HFFc6 (cell line): ENCODE data around the gene TGFBRAP1. TPM values are rescaled to one million over a fixed set of nuclear protein-coding genes. Genes with fewer than 3 reads are reported as not detected.
A peak's percentile ranks its signal among the peaks of the same experiment; 100 is the strongest.

ENCODE experiments used
- DNase-seq: peaks from one replicate; pipeline ENCODE4 v3.0.0-alpha.2; 2018
- H3K27ac Mint-ChIP-seq: 2 replicates; pipeline ENCODE4 v1.8.0; 2020; ENCODE audit warnings: mild to moderate bottlenecking, mixed read lengths
- H3K27me3 Mint-ChIP-seq: 2 replicates; pipeline ENCODE4 v1.8.0; 2021; ENCODE audit warnings: mild to moderate bottlenecking, moderate library complexity, mixed read lengths; ENCODE audit not compliant: insufficient read depth
- H3K36me3 Mint-ChIP-seq: 2 replicates; pipeline ENCODE4 v1.8.0; 2021; ENCODE audit warnings: low read depth, mixed read lengths
- H3K4me1 Mint-ChIP-seq: 2 replicates; pipeline ENCODE4 v1.8.0; 2020; ENCODE audit warnings: low read depth, mixed read lengths
- H3K4me3 Mint-ChIP-seq: 2 replicates; pipeline ENCODE4 v1.8.0; 2020; ENCODE audit warnings: mild to moderate bottlenecking, moderate library complexity, mixed read lengths
- H3K9me3 Mint-ChIP-seq: 2 replicates; pipeline ENCODE4 v1.8.0; 2020; ENCODE audit warnings: mild to moderate bottlenecking, mixed read lengths
- CTCF ChIP-seq: fragments of 200-600 bp; sonication (generic); IDR thresholded peaks from 2 replicates; pipeline ENCODE4 v1.5.0; 2021; ENCODE audit warnings: antibody characterized with exemption, mild to moderate bottlenecking
- total RNA-seq, 6 experiments: library from RNA; stranded (reverse); fragmentation: NEBNext Ultra II Directional; extraction: Animal tissue kit (Norgen Biotek cat#: 25700); gene quantifications; 2 replicates in 1 of 6; 3 replicates in 5 of 6; pipeline ENCODE4 v1.2.3, GENCODE V29; 2021

TGFBRAP1 gene
- total RNA-seq, 6 experiments from 2014 or later, result 18.9 to 22.5 (median 19.8) TPM

GRCh38 chr2:105294844-105295481 is 34.6 kb downstream of the TGFBRAP1 start:
- peak; percentile 79 for TF ChIP-seq CTCF

GRCh38 chr2:105294046-105294445 is 35.5 kb downstream of the TGFBRAP1 start:
- Mint-ChIP-seq H3K4me1 (peaks cover 13% of the 10 kb centered on the region), H3K9me3 (no peaks in the 10 kb centered on the region), H3K4me3 (no peak overlapping the region), H3K27me3 (no peaks in the 10 kb centered on the region), H3K27ac (no peak overlapping the region), H3K36me3 (peaks cover 28% of the 10 kb centered on the region)
- DNase-seq, result no peak
- TF ChIP-seq CTCF, result no peak

More at GRCh38 chr2:105294844-105295481, 34.6 kb downstream of the TGFBRAP1 start:
- H3K27ac Mint-ChIP-seq, result no peak overlapping the region
- H3K9me3 Mint-ChIP-seq, result no peaks in the 10 kb centered on the region
- H3K36me3 Mint-ChIP-seq, result peaks cover 28% of the 10 kb centered on the region
- no peaks in the 10 kb centered on the region for H3K27me3 Mint-ChIP-seq
- DNase-seq, result peak; percentile 57
- H3K4me1 Mint-ChIP-seq, result peaks cover 13% of the 10 kb centered on the region
- no peak overlapping the region for H3K4me3 Mint-ChIP-seq

GRCh38 chr2:105291981-105292380 is 37.6 kb downstream of the TGFBRAP1 start:
- TF ChIP-seq CTCF, result no peak
- H3K4me1 Mint-ChIP-seq, result peaks cover 13% of the 10 kb centered on the region
- no peak overlapping the region for H3K4me3 Mint-ChIP-seq
- H3K27ac Mint-ChIP-seq, result peak overlapping the region; percentile 23; the same call in 1 of the 2 replicates
- no peaks in the 10 kb centered on the region for H3K27me3 Mint-ChIP-seq
- DNase-seq, result peak; percentile 2
- no peaks in the 10 kb centered on the region for H3K9me3 Mint-ChIP-seq
- H3K36me3 Mint-ChIP-seq, result peaks cover 12% of the 10 kb centered on the region

GRCh38 chr2:105290981-105291660 is 38.4 kb downstream of the TGFBRAP1 start:
- no peak overlapping the region; the same call in 1 of the 2 replicates for H3K27ac Mint-ChIP-seq
- DNase-seq, result no peak
- TF ChIP-seq CTCF, result no peak
- H3K9me3 Mint-ChIP-seq, result no peaks in the 10 kb centered on the region
- H3K36me3 Mint-ChIP-seq, result peaks cover 10% of the 10 kb centered on the region
- H3K27me3 Mint-ChIP-seq, result no peaks in the 10 kb centered on the region
- peaks cover 13% of the 10 kb centered on the region for H3K4me1 Mint-ChIP-seq
- no peak overlapping the region for H3K4me3 Mint-ChIP-seq

- peaks cover 10% of the 10 kb centered on the region for H3K36me3 Mint-ChIP-seq
- H3K9me3 Mint-ChIP-seq, result no peaks in the 10 kb centered on the region
- no peak for DNase-seq
- no peak overlapping the region for H3K27ac Mint-ChIP-seq
- TF ChIP-seq CTCF, result no peak
- peaks cover 13% of the 10 kb centered on the region for H3K4me1 Mint-ChIP-seq
- H3K27me3 Mint-ChIP-seq, result no peaks in the 10 kb centered on the region
- H3K4me3 Mint-ChIP-seq, result no peak overlapping the region
Measured at GRCh38 chr2:105288133-105288532, 41.4 kb downstream of the TGFBRAP1 start.
